MV-4-11 (cell line): ENCODE data around the gene VARS2.

Experiments used
- DNase-seq: peaks from one replicate; lab custom pipeline; 2025; lab: John Stamatoyannopoulos, UW

The VARS2 gene

GRCh38 chr6:30928677-30929076 is 14.6 kb downstream of the VARS2 start:
- DNase-seq = no peak

- DNase-seq = no peak
Measured at GRCh38 chr6:30930506-30930905, 16.5 kb downstream of the VARS2 start.

GRCh38 chr6:30931272-30931671 is 17.2 kb downstream of the VARS2 start:
- DNase-seq = no peak

GRCh38 chr6:30931969-30932645 is 18.1 kb downstream of the VARS2 start, which contains the start of gene SFTA2:
SFTA2 (minus strand) TSS chr6:30932170; CDS start chr6:30932096, 74 bp downstream.
- no peak for DNase-seq

- DNase-seq = no peak
Measured at GRCh38 chr6:30932665-30933365, 18.8 kb downstream of the VARS2 start.

GRCh38 chr6:30935018-30935417 is 21.0 kb downstream of the VARS2 start:
- DNase-seq = no peak

- DNase-seq = no peak
Measured at GRCh38 chr6:30937265-30937664, 23.2 kb downstream of the VARS2 start.

- no peak for DNase-seq
Measured at GRCh38 chr6:30938730-30939129, 24.7 kb downstream of the VARS2 start.

GRCh38 chr6:30939473-30939872 is 25.4 kb downstream of the VARS2 start:
- no peak for DNase-seq

- no peak for DNase-seq
Measured at GRCh38 chr6:30940361-30940986, 26.4 kb downstream of the VARS2 start, which contains the start of gene MUCL3. MUCL3 (plus strand) TSS chr6:30940973; CDS start chr6:30941000, 27 bp downstream.

GRCh38 chr6:30942338-30943060 is 28.5 kb downstream of the VARS2 start:
- no peak for DNase-seq

GRCh38 chr6:30944051-30944450 is 30.0 kb downstream of the VARS2 start:
- no peak for DNase-seq

GRCh38 chr6:30945281-30945680 is 31.2 kb downstream of the VARS2 start:
- no peak for DNase-seq

- no peak for DNase-seq
Measured at GRCh38 chr6:30947231-30947630, 33.2 kb downstream of the VARS2 start.

GRCh38 chr6:30948811-30949210 is 34.8 kb downstream of the VARS2 start:
- DNase-seq = no peak

GRCh38 chr6:30951907-30952469 is 38.0 kb downstream of the VARS2 start:
- DNase-seq = no peak

GRCh38 chr6:30954631-30955366 is 40.8 kb downstream of the VARS2 start:
- DNase-seq = no peak

- peak; percentile 47 for DNase-seq
Measured at GRCh38 chr6:30955367-30956042, 41.5 kb downstream of the VARS2 start.

GRCh38 chr6:30957716-30958115 is 43.7 kb downstream of the VARS2 start:
- DNase-seq = no peak

GRCh38 chr6:30960907-30961673 is 47.1 kb downstream of the VARS2 start:
- peak; percentile 29 for DNase-seq
